DMS114 treated with DMSO at 0.1 percent for 48 hours (cell line): ENCODE data around the gene ANKRD13A.

Experiments
- DNase-seq: peaks from one replicate; lab custom pipeline; 2025; ENCODE audit not compliant: unreplicated experiment; lab: John Stamatoyannopoulos, UW

The ANKRD13A gene

GRCh38 chr12:109998904-109999648 lies at the start of gene ANKRD13A:
ANKRD13A (plus strand) TSS chr12:109999430; CDS start chr12:109999689, 259 bp downstream.
- peak; percentile 91 for DNase-seq

DNA sequence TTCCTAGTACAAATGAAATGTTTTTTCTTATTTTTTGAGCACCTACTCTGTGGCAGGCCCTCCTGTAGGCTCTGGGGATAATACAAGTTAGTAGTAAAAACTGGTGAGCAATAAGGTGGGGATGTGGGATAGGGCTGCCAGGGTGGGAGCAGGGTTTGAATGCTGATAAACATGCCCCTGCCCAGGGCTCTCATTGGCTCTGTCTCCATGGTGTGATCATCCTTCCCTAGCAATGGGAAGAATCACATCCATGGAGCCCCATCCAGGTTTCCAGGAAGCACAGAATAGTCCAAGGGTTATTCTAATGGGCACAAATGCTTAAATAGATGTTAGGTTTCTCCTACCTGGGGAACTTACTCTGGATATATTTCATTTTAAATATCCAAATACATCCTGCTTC lies 48.6 kb upstream of the ANKRD13A start:
- no peak for DNase-seq

GRCh38 chr12:109951136-109951535 lies 48.1 kb upstream of the ANKRD13A start:
- DNase-seq: no peak

GRCh38 chr12:109951751-109952150 lies 47.5 kb upstream of the ANKRD13A start:
- DNase-seq: no peak

DNA sequence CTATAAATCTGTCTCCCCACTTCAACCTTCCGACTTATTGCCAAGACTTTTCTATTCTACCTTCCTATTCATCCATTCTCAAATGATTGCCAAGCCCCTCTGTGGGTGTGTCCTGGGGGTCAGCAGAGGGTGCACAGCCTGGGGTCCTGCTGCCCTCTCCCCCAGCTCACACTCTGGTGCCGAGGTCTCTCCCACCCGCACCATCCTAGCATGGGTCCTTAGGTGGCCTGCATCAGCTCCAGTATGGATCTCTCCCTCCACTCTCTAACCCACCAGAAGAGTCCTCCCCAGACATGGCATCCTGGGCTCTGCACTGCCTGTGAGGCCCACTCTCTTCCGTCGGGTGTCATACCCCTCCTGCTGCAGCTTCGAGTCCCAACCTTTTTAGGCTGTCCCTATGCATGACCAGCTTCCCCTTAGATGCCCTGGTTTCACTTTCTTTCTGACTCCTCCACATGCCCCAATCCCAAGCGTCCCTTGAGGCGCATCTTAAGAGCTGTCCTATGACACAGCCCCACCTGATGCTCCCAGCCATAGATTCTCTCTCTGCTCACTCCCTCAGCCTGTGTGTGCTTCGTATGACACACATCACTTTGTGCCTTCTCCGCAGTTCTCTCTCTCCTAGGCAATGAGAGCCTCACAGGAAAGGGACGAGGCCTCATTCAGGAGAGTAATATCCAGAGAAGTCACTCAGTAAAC lies 46.9 kb upstream of the ANKRD13A start:
- DNase-seq: no peak

DNA sequence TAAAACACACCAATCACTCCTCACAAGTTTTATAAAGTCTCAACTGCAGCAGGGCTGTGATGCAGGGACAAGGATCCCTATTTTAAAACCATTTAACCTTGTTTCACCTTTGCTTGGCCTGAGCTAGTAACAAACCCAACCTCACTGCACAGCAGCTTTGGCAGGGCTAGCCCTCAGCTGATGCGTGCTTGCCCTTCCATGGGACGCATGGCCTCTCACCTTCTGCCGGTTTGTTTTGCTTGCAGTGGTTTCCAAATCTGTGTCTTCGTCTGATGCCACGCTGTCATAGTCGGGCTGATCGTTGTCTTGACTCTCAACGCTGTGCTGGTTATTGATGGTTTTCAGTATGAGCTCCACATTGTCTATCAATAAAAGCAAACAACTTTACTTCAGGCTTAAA lies 46.4 kb upstream of the ANKRD13A start:
- no peak for DNase-seq

DNA sequence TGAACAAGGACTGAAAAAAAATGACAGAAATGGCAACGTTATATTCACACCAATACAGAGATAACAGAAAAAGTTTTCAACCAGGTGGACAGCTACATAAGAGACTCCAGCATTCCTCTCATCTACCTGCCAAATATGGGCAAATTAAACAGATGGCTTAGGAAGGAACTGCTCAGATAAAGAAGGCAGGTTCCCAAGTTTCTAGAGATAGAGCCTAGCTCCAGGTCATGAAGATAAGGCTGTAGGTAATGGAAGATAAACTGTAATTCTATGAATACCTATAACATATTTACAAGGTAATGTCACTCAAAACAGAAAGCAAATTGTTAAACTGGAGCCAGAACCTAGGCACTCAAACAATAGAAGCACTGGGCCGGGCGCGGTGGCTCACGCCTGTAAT lies 45.6 kb upstream of the ANKRD13A start:
- DNase-seq: no peak

- DNase-seq: no peak
These were observed 40.9 kb upstream of the ANKRD13A start for GRCh38 chr12:109958374-109958773.

GRCh38 chr12:109959411-109960093 lies 39.7 kb upstream of the ANKRD13A start:
- DNase-seq: no peak

- no peak for DNase-seq
These were observed 38.0 kb upstream of the ANKRD13A start for GRCh38 chr12:109961201-109961600.

DNA sequence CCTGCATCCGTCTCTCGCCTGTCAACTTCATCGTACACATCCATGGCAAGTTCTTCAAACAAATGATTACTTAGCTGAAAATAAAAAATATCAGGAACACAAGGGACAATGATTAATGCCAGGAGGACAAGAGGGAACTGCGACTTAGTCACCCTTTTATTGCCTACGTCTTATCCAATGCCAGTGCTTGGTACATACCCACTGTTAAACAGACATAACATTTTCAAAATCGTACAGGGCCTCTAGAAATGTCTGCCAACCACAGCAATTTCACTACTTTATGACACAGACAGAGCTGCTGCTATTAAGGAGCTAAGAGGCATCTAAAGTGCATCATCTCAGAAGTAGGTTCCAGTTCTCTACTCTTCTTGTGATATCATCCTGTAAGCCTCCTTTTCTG lies 37.6 kb upstream of the ANKRD13A start:
- DNase-seq: no peak

DNA sequence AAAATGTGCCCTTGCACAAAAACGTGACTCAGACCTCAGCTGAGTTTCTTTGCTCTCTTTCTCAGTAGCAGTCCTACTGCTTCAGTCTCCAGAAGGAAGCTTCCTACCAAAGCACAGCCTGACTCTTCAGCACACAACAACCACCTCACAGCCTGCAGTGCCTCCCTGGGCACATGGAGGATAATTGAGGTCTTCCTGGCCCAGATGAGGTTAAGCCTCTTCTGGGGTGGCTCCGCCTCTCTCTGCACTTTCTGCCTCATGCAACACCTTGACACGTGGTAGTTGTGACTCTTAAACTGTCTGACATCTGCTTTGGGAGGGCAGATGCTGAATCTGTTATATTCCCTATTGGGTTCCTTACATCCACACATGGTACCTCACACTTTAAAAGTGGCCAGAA lies 36.8 kb upstream of the ANKRD13A start:
- no peak for DNase-seq

- no peak for DNase-seq
These were observed 35.9 kb upstream of the ANKRD13A start for GRCh38 chr12:109963330-109963729.

DNA sequence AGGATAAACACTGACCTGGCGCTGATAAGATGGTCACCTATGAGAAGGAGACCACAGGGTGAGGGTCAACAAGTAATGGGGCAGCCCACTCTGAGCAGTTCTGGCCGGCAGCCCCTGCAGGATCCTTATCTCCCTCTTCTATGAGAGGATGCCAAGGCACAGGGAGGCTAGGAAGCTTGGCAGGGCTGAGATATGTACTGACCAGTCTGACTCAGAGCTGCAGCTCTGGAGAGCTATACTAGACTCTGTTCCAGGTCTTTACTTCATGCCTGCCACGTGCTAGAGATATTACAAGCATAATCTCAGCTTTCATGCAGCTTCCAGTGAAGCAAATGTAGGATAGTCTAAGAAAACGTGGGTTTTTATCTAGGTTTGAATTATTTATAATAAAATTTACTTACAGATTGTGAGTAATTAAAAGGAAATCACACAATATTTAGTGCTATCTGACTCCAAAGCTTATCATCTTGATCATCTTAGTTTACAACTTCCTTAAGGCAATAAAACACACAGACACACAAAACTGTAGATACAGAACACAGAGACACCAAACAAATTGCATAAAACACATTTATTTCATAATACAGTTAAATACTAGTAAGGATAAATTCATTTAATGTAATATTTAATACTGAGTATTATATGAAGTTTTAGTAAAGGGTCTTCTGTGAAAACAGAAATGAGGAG lies 35.3 kb upstream of the ANKRD13A start:
- DNase-seq: no peak

GRCh38 chr12:109966546-109966945 lies 32.7 kb upstream of the ANKRD13A start:
- DNase-seq: no peak

DNA sequence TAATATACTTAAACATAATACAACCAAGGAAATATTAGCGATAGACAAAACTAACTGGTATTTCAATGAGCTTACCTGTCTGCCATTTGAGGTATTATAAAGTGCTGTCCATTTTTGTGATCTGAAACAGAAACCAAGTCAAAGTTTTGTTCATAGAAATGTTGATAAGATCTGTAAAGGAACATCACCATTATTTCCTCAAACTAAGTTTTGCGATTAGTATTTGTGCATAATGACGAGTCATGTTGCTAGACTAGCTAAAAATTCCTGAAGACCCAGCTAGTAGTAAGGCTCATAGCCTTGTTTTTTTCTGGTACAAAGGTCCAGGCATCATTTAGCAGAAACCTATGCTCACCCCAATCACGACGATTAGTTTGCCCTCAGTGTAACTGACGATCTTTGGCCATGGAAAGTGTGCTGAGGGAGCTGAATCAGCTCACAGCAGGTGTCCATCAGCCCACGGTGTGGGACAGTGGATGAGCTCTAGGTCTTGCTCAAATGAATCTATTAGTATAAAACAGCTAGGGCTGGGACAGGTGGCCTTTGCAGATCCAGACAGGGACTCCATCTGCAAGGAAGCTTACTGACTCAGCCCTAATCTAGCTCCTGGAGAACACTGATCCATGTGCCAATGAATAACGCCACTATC lies 31.7 kb upstream of the ANKRD13A start:
- no peak for DNase-seq

DNA sequence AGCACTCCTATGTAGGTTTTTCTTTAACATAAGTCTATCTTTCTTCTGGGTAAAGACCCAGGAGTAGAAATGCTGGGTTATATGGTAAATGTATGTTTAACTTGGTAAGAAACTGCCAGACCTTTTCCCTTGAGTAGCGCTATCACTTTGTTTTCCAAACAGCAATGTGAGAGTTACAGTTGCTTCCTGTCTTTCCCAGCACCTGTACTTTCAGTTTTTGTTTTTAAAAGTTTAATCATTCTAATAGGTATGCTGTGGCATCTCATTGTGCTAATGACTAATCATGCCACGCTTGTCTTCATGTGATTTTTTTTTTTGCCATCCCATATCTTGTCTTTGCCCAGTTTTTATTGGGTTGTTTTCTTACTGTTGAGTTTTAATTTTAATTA lies 31.2 kb upstream of the ANKRD13A start:
- no peak for DNase-seq

- no peak for DNase-seq
These were observed 30.4 kb upstream of the ANKRD13A start for GRCh38 chr12:109968801-109969200.

DNA sequence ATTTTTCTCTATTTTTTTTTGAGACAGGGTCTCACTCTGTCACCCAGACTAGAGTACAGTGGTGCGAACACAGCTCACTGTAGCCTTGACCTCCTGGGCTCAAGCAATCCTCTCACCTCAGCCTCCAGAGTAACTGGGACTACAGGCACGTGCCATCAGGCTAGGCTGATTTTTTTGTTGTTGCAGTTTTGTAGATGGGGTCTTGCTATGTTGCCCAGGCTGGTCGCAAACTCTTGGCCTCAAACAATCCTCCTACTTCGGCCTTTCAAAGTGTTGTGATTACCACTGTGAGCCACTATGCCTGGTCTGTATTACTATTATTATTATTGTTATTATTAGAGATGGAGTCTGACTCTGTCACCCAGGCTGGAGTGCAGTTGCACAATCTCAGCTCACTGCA lies 26.4 kb upstream of the ANKRD13A start:
- no peak for DNase-seq

GRCh38 chr12:109981311-109981710 lies 17.9 kb upstream of the ANKRD13A start:
- DNase-seq: no peak

- DNase-seq: no peak
These were observed 17.0 kb upstream of the ANKRD13A start for GRCh38 chr12:109982210-109982609.
